RWPE2 (cell line): ENCODE measurements around the gene SMAD9.

Source experiments
- ATAC-seq: fragments of 200-7000 bp; cut with Tn5 transposase; 3 replicates; pipeline ENCODE4 v1.9.1; 2021; ENCODE audit warnings: low read depth
- DNase-seq: peaks from one replicate; pipeline ENCODE4 v3.0.0-alpha.2; 2020; ENCODE audit warnings: low spot score
- H3K27ac ChIP-seq: fragments of 450-650 bp; 2 replicates; pipeline ENCODE4 v1.5.1; 2017; ENCODE audit warnings: mild to moderate bottlenecking; ENCODE audit not compliant: poor library complexity, severe bottlenecking
- H3K27me3 ChIP-seq: fragments of 250-450 bp; sonication (Bioruptor Pico); 2 replicates; pipeline ENCODE4 v1.5.1; 2021; ENCODE audit warnings: mild to moderate bottlenecking, moderate library complexity; ENCODE audit not compliant: insufficient read depth, poor library complexity, severe bottlenecking
- H3K36me3 ChIP-seq: fragments of 250-450 bp; sonication (Bioruptor Pico); 2 replicates; pipeline ENCODE4 v1.5.1; 2020; ENCODE audit warnings: low read depth, mild to moderate bottlenecking, moderate library complexity
- H3K4me1 ChIP-seq: fragments of 250-450 bp; sonication (Bioruptor Pico); 2 replicates; pipeline ENCODE4 v1.5.1; 2021; ENCODE audit warnings: mild to moderate bottlenecking, moderate library complexity; ENCODE audit not compliant: insufficient read depth, poor library complexity, severe bottlenecking
- H3K4me3 ChIP-seq: fragments of 250-450 bp; sonication (Bioruptor Pico); 2 replicates; pipeline ENCODE4 v1.5.1; 2021; ENCODE audit warnings: mild to moderate bottlenecking, moderate library complexity; ENCODE audit not compliant: severe bottlenecking
- H3K9me3 ChIP-seq: fragments of 250-450 bp; sonication (Bioruptor Pico); 2 replicates; pipeline ENCODE4 v1.5.1; 2021; ENCODE audit warnings: mild to moderate bottlenecking, moderate library complexity; ENCODE audit not compliant: severe bottlenecking
- TF ChIP-seq, protein P1 (sequence below): fragments of 450-650 bp; IDR thresholded peaks from one replicate; pipeline ENCODE4 v1.5.1; 2017; ENCODE audit warnings: mild to moderate bottlenecking, moderate library complexity; ENCODE audit not compliant: poor library complexity, severe bottlenecking

The SMAD9 gene

GRCh38 chr13:36882829-36883390 is 37.1 kb downstream of the SMAD9 start:
- H3K27ac ChIP-seq: no peak overlapping the region
- DNase-seq (no peak), ATAC-seq (no peak)
- no peaks in the 10 kb centered on the region for H3K9me3 ChIP-seq
- H3K27me3 ChIP-seq: no peaks in the 10 kb centered on the region
- H3K36me3 ChIP-seq: no peaks in the 10 kb centered on the region
- TF ChIP-seq, protein P1, sequence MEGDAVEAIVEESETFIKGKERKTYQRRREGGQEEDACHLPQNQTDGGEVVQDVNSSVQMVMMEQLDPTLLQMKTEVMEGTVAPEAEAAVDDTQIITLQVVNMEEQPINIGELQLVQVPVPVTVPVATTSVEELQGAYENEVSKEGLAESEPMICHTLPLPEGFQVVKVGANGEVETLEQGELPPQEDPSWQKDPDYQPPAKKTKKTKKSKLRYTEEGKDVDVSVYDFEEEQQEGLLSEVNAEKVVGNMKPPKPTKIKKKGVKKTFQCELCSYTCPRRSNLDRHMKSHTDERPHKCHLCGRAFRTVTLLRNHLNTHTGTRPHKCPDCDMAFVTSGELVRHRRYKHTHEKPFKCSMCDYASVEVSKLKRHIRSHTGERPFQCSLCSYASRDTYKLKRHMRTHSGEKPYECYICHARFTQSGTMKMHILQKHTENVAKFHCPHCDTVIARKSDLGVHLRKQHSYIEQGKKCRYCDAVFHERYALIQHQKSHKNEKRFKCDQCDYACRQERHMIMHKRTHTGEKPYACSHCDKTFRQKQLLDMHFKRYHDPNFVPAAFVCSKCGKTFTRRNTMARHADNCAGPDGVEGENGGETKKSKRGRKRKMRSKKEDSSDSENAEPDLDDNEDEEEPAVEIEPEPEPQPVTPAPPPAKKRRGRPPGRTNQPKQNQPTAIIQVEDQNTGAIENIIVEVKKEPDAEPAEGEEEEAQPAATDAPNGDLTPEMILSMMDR: no peak
- no peak overlapping the region for H3K4me3 ChIP-seq
- H3K4me1 ChIP-seq: no peaks in the 10 kb centered on the region

- Histone ChIP-seq H3K4me3 (no peak overlapping the region), H3K27me3 (no peaks in the 10 kb centered on the region), H3K27ac (no peak overlapping the region), H3K9me3 (no peaks in the 10 kb centered on the region), H3K36me3 (no peaks in the 10 kb centered on the region), H3K4me1 (no peaks in the 10 kb centered on the region)
- TF ChIP-seq, protein P1: no peak
- ATAC-seq (no peak), DNase-seq (no peak)
These were observed 39.1 kb downstream of the SMAD9 start for GRCh38 chr13:36880961-36881360.

- ATAC-seq: no peak
- TF ChIP-seq, protein P1: no peak
- no peak for DNase-seq
- Histone ChIP-seq H3K9me3 (no peaks in the 10 kb centered on the region), H3K27me3 (no peaks in the 10 kb centered on the region), H3K36me3 (no peaks in the 10 kb centered on the region), H3K27ac (no peak overlapping the region), H3K4me3 (no peak overlapping the region), H3K4me1 (no peaks in the 10 kb centered on the region)
These were observed 40.7 kb downstream of the SMAD9 start for GRCh38 chr13:36879218-36879938.

GRCh38 chr13:36875961-36876360 is 44.1 kb downstream of the SMAD9 start:
- Histone ChIP-seq H3K36me3 (no peaks in the 10 kb centered on the region), H3K27me3 (no peaks in the 10 kb centered on the region), H3K9me3 (no peaks in the 10 kb centered on the region), H3K4me3 (no peak overlapping the region), H3K27ac (no peak overlapping the region), H3K4me1 (no peaks in the 10 kb centered on the region)
- TF ChIP-seq, protein P1: no peak
- no peak for DNase-seq
- no peak for ATAC-seq

DNA sequence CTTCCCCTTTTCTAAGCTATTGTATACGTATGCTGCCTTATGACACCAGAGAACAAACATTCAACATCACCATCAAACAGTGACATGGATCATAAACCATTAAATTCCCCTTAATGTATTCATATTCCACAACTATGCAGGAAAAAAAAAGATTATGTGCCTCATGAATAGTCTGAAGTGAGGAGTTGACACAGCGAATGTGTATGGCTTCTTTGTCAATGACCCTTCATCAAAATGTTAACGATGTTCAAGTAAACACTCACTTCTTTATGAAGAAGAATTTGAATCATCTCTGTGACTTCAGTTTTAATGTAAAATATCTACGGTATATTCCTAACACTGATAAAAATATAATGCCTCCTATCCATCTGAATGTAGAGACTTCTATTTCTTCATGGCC is 44.6 kb downstream of the SMAD9 start:
- Histone ChIP-seq H3K27me3 (no peaks in the 10 kb centered on the region), H3K36me3 (no peaks in the 10 kb centered on the region), H3K4me3 (no peak overlapping the region), H3K27ac (no peak overlapping the region), H3K4me1 (peaks cover under 1% of the 10 kb centered on the region), H3K9me3 (no peaks in the 10 kb centered on the region)
- DNase-seq: no peak
- TF ChIP-seq, protein P1: no peak
- ATAC-seq: no peak
